Effector CD8-positive, alpha-beta T cell (primary cell): ENCODE data around the gene TRMU.

Source experiments
- DNase-seq: peaks from one replicate; lab custom pipeline; 2025; lab: John Stamatoyannopoulos, UW
- total RNA-seq, 4 experiments: gene quantifications; one replicate each; lab custom pipeline; 2026; lab: John Stamatoyannopoulos, UW

The TRMU gene
- total RNA-seq, result 67.1 to 81.5 (median 77.5) reads per million in 4 experiments

- peak; percentile 39 for DNase-seq
Measured at GRCh38 chr22:46335201-46336118, at the start of gene TRMU. Gene TRMU, plus strand, starts transcription at chr22:46335714. Its CDS starts 51 bp downstream, at chr22:46335765.

- no peak for DNase-seq
Measured at GRCh38 chr22:46286006-46286405, 49.5 kb upstream of the TRMU start.

- no peak for DNase-seq
Measured at GRCh38 chr22:46286941-46287872, 48.3 kb upstream of the TRMU start.

GRCh38 chr22:46287873-46288751 is 47.4 kb upstream of the TRMU start:
- DNase-seq, result no peak

GRCh38 chr22:46288846-46289243 is 46.7 kb upstream of the TRMU start:
- no peak for DNase-seq

GRCh38 chr22:46289244-46289891 is 46.1 kb upstream of the TRMU start:
- DNase-seq, result no peak

- DNase-seq, result no peak
Measured at GRCh38 chr22:46290121-46290842, 45.2 kb upstream of the TRMU start.

- DNase-seq, result no peak
Measured at GRCh38 chr22:46290843-46291785, 44.4 kb upstream of the TRMU start.

GRCh38 chr22:46292173-46292572 is 43.3 kb upstream of the TRMU start:
- no peak for DNase-seq

- DNase-seq, result no peak
Measured at GRCh38 chr22:46292732-46293131, 42.8 kb upstream of the TRMU start.

- no peak for DNase-seq
Measured at GRCh38 chr22:46293577-46294260, 41.8 kb upstream of the TRMU start.

- no peak for DNase-seq
Measured at GRCh38 chr22:46294784-46295183, 40.7 kb upstream of the TRMU start.

- DNase-seq, result no peak
Measured at GRCh38 chr22:46295277-46295971, 40.1 kb upstream of the TRMU start.

- DNase-seq, result peak; percentile 95
Measured at GRCh38 chr22:46296257-46297150, 39.0 kb upstream of the TRMU start, which contains the start of gene GTSE1. Gene GTSE1, plus strand, starts transcription at chr22:46296870. Its CDS starts 531 bp downstream, at chr22:46297401.

GRCh38 chr22:46297151-46297812 is 38.2 kb upstream of the TRMU start:
- DNase-seq, result no peak

GRCh38 chr22:46299101-46299500 is 36.4 kb upstream of the TRMU start:
- no peak for DNase-seq
